ENCODE measurements around the gene SLC25A30.

Gene SLC25A30, protein sequence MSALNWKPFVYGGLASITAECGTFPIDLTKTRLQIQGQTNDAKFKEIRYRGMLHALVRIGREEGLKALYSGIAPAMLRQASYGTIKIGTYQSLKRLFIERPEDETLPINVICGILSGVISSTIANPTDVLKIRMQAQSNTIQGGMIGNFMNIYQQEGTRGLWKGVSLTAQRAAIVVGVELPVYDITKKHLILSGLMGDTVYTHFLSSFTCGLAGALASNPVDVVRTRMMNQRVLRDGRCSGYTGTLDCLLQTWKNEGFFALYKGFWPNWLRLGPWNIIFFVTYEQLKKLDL

DNA sequence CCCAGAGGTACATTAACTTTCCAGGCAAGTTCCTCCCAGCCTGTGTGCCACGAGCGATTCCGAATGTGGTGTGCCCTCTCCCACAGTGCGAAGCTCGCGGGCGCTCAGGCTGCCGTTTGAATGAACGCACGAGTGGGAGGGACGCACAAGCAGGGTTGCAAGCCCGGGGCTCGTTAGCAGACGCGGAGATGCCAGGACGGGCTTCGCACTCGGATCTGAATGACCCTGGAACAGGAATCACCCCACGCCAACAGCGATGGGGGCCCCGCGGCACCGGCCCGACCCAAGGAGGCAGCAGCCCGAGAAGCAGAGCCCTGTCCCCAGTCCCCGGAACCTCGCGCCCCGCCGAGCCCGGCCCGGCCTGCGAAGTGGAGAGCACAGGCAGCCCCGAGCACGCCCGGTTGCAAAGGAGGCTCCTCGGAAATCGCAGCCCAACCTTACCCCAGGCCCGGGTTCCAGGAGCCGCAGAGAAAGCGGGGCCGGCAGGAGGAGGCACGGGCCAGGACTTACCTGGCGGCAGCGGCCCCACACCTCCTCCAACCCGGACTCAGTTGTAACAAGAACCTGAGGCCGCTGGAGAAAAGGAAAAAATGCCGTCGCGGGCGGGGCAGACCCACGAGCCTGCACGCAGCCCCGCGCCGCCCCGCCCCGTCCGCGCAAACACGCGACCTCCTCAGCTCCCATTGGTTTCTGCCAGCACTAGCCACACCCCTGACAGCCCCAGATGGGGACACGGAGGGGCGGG, at the start of gene SLC25A30:
Gene SLC25A30, minus strand, starts transcription at position 584 of the 745 bp plus-strand sequence. CDS start 6,948 bp downstream, outside the sequence.
- DNase-seq (ENCODE audit: low read depth in 2 of 2) = peak; percentile 78 to 84

DNA sequence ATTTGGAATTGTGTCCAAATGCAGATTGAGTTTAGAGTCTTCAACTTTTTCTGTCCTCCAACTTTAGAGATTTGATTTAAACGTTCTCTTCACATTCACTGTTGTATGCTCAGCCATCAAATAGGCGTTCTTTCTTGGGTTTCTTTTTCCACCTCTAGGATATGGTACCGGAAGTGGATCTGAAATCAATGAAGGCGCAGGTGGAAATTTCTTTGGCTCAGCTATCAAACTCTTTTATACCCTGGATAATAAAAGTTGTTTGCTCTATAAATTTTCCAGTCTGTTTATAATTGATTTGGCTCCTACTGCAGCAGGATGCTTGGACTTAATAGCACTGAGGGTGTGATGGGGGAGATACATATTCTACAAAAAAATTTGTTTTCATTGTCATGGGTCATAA, 48.2 kb upstream of the SLC25A30 start:
- no peak for DNase-seq (ENCODE audit: low read depth in 2 of 2)

DNA sequence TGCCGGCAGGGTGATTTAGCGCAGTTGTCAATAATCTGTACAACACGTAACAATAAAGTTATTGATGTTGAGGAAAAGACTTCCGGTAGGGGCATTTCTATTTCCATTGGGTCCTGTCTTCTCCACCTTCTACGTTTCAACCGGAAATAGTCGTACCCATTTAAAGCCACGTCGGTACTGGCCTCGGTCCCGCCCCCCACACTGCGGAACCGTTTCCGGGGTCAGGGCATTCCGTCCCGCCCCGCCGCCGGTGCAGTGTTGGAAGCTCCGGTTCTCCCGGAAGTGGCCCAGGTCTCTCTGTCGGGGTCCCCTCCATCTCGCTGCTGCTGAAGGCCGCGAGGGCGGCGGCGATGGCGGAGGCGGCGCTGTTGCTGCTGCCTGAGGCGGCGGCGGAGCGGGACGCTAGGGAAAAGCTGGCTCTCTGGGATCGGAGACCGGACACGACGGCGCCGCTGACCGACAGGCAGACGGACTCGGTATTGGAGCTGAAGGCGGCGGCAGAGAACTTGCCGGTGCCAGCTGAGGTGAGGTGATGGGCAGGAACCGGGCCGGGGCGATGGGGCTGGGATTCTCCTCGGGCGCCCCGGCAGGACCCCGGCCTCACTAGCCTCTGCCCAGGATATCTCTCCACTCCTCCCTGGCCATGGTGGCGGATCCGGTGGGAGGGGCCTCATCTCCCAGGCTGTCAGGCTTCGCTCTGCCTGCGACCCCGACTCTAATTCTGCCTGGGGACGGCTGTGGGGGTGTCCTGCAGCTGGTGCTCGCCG, 46.7 kb upstream of the SLC25A30 start, which contains the start of gene COG3:
Gene COG3, plus strand, starts transcription at position 253 of the 767 bp plus-strand sequence. Its CDS starts 98 bp downstream, at position 351.
- DNase-seq (ENCODE audit: low read depth in 2 of 2) = peak; percentile 89

DNA sequence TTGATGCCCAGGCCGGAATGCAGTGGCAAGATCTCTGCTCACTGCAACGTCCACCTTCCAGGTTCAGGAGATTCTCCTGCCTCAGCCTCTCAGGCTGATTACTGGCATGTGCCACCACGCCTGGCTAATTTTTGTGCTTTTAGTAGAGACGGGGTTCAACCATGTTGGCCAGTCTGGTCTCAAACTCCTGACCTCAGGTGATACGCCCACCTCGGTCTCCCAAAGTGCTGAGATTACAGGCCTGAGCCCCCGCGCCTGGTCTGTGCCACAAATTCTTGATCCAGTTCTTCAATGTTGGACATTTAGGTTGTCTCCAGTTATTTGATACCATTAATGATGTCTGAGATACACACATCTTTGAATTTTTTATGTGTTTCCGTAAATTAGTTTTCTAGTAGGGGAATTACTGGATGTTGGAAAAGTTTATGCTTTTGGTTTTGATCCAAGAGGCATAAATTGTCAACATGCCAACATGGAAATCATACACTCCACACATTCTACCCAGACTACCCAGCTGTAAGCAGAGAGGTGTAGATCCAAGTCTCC, 46.0 kb upstream of the SLC25A30 start:
- DNase-seq (ENCODE audit: low read depth in 2 of 2) = no peak

GRCh38 chr13:45456196-45456972, 38.2 kb upstream of the SLC25A30 start:
- no peak for DNase-seq (ENCODE audit: low read depth in 2 of 2)

GRCh38 chr13:45454204-45454603, 36.0 kb upstream of the SLC25A30 start:
- DNase-seq (ENCODE audit: low read depth in 2 of 2) = no peak

- DNase-seq (ENCODE audit: low read depth in 2 of 2) = no peak
Observed at GRCh38 chr13:45451282-45451681, 33.1 kb upstream of the SLC25A30 start.

DNA sequence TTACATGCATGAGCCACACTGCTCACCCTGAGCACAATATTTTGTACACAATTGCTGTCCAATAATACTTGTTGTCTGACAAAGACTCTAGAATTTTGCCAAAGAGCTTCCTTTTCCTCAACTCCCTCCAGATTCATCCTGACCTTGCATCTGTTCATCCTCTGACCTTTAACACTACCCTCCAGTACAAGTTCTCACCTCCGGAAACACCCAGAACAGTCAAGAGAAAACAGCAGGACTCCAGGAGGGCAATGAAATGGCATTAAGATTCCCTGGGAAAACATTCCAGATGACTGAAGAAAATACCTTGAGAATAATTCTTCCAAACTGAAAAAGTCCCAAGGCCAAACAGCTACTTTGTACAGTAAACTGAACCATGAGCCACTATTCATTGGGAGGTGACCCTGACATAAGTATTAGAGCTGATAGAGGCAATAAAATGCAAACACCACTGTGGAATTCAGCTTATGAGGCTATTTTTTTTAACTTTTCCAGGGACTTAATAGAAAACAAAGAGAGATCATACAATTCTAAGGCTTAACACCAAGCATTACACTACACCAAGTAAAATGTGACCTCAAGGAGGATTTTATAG, 30.9 kb upstream of the SLC25A30 start:
- no peak for DNase-seq (ENCODE audit: low read depth in 2 of 2)

GRCh38 chr13:45447050-45447661, 29.0 kb upstream of the SLC25A30 start:
- no peak for DNase-seq (ENCODE audit: low read depth in 2 of 2)

DNA sequence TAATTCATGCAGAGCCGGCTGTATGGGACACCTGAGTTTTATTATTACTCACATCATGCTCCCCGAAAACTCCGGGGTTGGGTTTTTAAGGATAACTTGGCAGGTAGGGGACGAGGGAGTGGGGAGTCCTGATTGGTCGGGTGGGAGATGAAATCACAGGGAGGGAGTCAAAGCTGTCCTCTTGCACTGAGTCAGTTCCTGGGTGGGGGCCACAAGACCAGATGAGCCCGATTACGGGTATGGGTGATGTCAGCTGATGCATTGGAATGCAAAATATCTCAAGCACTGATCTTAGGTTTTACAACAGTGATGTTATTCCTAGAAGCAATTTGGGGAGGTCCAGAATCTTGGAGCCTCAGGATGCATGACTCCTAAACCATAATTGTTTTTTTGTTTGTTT, 28.0 kb upstream of the SLC25A30 start:
- no peak for DNase-seq (ENCODE audit: low read depth in 2 of 2)

DNA sequence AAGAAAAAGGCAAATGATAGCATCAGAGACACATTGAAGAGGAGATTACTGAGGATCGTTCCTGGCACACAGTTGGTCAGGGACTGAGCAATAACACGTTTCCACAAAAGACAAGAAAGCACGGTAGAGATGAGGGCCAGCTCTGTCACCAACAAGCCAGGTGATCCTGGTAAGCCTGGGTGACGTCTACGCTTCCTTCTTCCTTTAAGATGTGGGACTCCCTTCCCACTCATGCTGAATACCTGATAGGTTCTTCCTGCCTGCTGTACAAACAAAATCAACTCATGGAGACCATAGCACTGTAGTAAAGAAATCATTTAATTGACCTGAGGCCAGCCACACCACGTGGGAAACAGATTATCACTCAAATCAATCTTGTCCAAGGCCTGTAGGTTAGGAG, 26.9 kb upstream of the SLC25A30 start:
- DNase-seq (ENCODE audit: low read depth in 2 of 2) = no peak

DNA sequence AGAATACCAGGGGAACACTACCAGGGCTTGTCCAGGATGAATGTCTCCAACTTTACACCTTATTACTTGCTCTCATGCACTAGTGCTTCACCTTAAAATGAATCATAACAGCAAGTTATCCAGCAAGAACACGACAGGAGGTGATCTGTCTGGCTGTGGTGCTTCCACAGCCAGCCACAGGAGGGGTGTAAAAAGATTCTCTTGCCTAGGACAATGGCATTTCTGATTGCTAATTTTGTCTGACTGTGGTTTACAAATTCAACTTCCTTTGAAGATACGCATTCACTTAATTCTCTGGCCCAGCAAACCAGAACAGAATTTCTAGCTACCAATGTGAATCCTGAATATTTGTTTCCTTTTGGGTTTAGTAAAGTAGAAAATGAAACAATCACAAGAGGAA, 23.5 kb upstream of the SLC25A30 start:
- DNase-seq (ENCODE audit: low read depth in 2 of 2) = no peak

DNA sequence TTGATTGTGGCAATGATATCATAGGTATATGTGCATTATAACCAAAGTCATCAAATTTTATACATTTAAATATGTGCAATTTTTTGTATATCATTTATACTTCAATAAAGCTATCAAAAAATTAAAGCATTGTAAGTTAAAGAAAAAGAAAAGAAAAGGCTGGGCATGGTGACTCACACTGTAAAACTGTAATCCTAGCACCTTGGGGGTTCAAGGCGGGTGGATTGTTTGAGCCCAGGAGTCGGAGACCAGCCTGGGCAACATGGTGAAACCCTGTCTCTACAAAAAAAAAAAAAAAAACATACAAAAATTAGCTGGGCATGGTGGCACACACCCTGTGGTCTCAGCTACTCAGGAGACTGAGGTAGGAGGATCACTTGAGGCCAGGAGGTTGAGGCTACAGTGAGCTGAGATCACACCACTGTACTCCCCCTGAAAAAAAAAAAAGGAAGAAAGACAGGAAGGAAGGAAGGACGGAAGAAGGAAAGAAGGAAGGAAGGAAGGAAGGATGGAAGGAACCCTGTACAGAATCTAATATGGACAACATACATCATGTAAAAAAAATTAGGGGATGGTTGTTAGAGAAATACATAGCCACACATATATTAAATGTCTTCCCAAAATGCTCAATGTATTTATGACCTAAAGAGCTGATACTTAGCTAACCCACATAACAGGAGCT, 21.7 kb upstream of the SLC25A30 start:
- no peak for DNase-seq (ENCODE audit: low read depth in 2 of 2)

DNA sequence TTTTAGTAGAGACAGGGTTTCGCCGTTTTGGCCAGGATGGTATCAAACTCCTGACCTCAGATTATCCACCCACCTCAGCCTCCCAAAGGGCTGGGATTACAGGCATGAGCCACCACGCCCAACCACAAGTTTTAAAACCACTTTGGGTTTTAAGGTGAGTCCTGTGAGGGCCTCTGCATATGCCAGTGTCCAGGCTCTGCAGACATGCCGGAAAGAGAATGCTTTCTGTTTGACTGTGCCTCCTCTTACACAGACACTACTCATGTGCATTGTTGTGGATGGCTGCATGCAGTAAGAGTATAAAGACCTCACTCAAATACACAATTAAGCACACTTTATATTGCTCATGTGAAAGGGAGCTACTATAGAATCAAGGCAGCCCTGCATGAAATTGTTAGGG, 20.8 kb upstream of the SLC25A30 start:
- no peak for DNase-seq (ENCODE audit: low read depth in 2 of 2)

GRCh38 chr13:45437947-45438346, 19.8 kb upstream of the SLC25A30 start:
- no peak for DNase-seq (ENCODE audit: low read depth in 2 of 2)

DNA sequence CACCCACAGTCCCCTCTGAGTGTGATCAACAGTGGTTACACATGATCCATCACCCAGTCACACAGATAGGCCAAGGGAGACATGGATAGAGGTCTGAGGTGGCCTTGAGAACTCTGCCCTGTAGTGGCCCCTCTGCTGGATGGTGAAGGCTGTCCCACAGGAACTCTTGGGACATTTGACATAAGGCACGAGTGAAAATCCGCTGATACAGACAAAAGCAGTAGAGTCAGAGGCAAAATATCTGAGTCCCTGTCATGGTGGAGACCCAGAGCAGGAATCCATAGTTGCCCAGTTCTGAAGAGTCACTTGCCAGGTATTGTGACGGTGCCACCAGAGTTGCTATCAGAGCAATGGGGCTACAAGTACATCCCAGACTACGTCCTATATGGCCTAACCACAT, 18.8 kb upstream of the SLC25A30 start:
- DNase-seq (ENCODE audit: low read depth in 2 of 2) = no peak

DNA sequence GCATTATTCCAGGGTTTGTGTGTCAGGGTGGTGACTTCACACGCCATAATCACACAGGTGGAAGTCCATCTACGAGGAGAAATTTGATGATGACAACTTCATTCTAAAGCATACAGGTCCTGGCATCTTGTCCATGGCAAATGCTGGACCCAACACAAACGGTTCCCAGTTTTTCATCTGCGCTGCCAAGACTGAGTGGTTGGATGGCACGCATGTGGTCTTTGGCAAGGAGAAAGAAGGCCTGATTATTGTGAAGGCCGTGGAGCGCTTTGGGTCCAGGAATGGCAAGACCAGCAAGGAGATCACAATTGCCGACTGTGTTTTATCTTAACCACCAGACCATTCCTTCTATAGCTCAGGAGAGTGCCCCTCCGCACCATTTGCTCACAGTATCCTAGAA, 18.2 kb upstream of the SLC25A30 start:
- no peak for DNase-seq (ENCODE audit: low read depth in 2 of 2)

GRCh38 chr13:45434556-45435371, 16.6 kb upstream of the SLC25A30 start:
- no peak for DNase-seq (ENCODE audit: low read depth in 2 of 2)

DNA sequence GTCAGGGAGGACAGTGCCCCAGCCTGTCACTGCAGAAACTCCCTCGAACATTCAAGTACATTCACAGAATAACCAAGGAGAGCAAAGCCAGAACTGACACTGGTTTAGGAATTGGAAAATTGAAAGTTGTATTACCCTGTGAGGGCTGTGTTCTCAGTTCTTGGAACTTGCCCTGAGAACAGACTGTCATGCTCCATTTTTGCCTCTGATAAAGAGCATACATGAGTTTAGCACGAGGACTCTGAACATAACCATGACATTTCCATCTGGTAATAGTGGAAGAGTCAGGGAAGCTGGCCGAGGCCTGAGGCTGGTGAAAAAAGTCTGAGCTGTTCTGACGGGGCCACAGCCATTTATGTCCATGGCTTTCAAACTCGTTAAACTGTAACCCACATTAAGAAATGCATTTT, 15.2 kb upstream of the SLC25A30 start:
- no peak for DNase-seq (ENCODE audit: low read depth in 2 of 2)

All from stimulated activated CD8-positive, alpha-beta memory T cell treated with anti-CD3 and anti-CD28 coated beads, Interleukin-7, amount 100 ng/mL, for 1 hour (primary cell).